Psoas muscle (tissue), 8 donors: ENCODE measurements around the gene ADGRG3. TPM values are rescaled to one million over a fixed set of nuclear protein-coding genes. Genes with fewer than 3 reads are reported as not detected.

Experiments
- ATAC-seq, 4 donors: fragments of 200-7000 bp; cut with Tn5 transposase; one replicate each; pipeline ENCODE4 v1.9.1; 2020; ENCODE audit warnings: moderate library complexity in 3 of 4, mild to moderate bottlenecking in 2 of 4
- DNase-seq, 2 donors: peaks; one replicate each; pipeline ENCODE4 v3.0.0-alpha.2; 2020
- H3K27ac ChIP-seq: fragments of 200-600 bp; one replicate; pipeline ENCODE4 v1.8.0; 2022
- H3K27me3 ChIP-seq, 3 donors: fragments of 200-600 bp in 1 of 3; one replicate each; pipeline versions ENCODE4 v1.6.1 to v1.8.0; 2013 to 2022; ENCODE audit warnings: low read length in 2 of 3, mild to moderate bottlenecking in 2 of 3, moderate library complexity in 1 of 3; ENCODE audit not compliant: insufficient read depth in 3 of 3
- H3K36me3 ChIP-seq, 2 donors: fragments of 200-600 bp in 1 of 2; one replicate each; pipeline versions ENCODE4 v1.6.1 to v1.8.0; 2013 to 2022; ENCODE audit warnings: low read depth in 1 of 2, mild to moderate bottlenecking in 1 of 2, moderate library complexity in 1 of 2; ENCODE audit not compliant: insufficient read depth in 1 of 2
- H3K4me1 ChIP-seq: fragments of 200-600 bp; one replicate; pipeline ENCODE4 v1.8.0; 2022
- H3K4me3 ChIP-seq: fragments of 200-600 bp; one replicate; pipeline ENCODE4 v1.8.0; 2022; ENCODE audit warnings: mild to moderate bottlenecking
- H3K9me3 ChIP-seq: fragments of 200-600 bp; one replicate; pipeline ENCODE4 v1.8.0; 2022
- CTCF ChIP-seq: fragments of 200-600 bp; IDR thresholded peaks from one replicate; pipeline ENCODE4 v1.8.0; 2022; ENCODE audit warnings: antibody characterized with exemption
- WGBS, 3 donors: extraction: QIAGEN DNeasy Blood & Tissue Kit; methylation state at CpG; one replicate each; pipeline versions ENCODE4 v1.1.6 to v1.1.7; 2013; 5-methylcytosine and 5-hydroxymethylcytosine counted together
- intact Hi-C, 2 donors: fragments of 100-400 bp; cut with DNase I; formaldehyde crosslinking; loops; one replicate each; pipeline versions ENCODE4 v1.11.0 to v1.14.2; 2022
- polyA plus RNA-seq, 3 donors: library from polyadenylated mRNA; stranded (reverse); fragments of 200-250 nt; gene quantifications; one replicate each; pipeline ENCODE4 v1.2.3, GENCODE V29; 2013
- total RNA-seq, 4 donors: library from RNA; stranded (reverse); fragmentation: NEBNext Ultra II Directional in 2 of 4; extraction: Animal tissue kit (Norgen Biotek cat#: 25700) in 2 of 4; gene quantifications; one replicate each; pipeline versions ENCODE4 v1.2.1 to v1.2.4, GENCODE V29; 2021 to 2023
- donor health status: healthy with polysubstance abuse.
- donor health status: DM: no; HTN: no; CAD: no; lungs with moderate emphysema.
- donor health status: Bipolar disorder and iron deficiency.
- donor health status: healthy.
- donor health status: DM: yes; HTN: yes; CAD: no.
- donor health status: DM: no; HTN: no; CAD: no.
- donor health status: DM: no; HTN: no; CAD: no.
- donor health status: DM: yes; HTN: yes; CAD: no.

ADGRG3 gene
- total and polyA plus RNA-seq, 7 donors: 0.16 to 0.57 (median 0.31) TPM

- Histone ChIP-seq H3K27me3 (peaks cover 0 to 14% (median 10%) of the 10 kb centered on the region in 3 donors), H3K36me3 (no peaks in the 10 kb centered on the region), H3K4me1 (peaks cover 6% of the 10 kb centered on the region), H3K9me3 (no peaks in the 10 kb centered on the region), H3K4me3 (no peak overlapping the region), H3K27ac (no peak overlapping the region)
- WGBS, 3 donors: 42 to 50% (median 42%) methylated on average over 17 of the region's 17 CpGs
- no peak for TF ChIP-seq CTCF
- ATAC-seq (peak in 3 of 4 donors; percentile 29 to 58 (median 43)), DNase-seq (peak in 1 of 2 donors; percentile 49)
- intact Hi-C loops: no loop called here
Measured at GRCh38 chr16:57624806-57625500, 43.2 kb upstream of the ADGRG3 start.

GRCh38 chr16:57626420-57627170 lies 41.5 kb upstream of the ADGRG3 start:
- Histone ChIP-seq H3K36me3 (no peaks in the 10 kb centered on the region), H3K4me3 (no peak overlapping the region), H3K4me1 (peaks cover 6% of the 10 kb centered on the region), H3K27me3 (peaks cover 0 to 14% (median 10%) of the 10 kb centered on the region in 3 donors), H3K9me3 (no peaks in the 10 kb centered on the region), H3K27ac (no peak overlapping the region)
- ATAC-seq (no peak), DNase-seq (peak in 1 of 2 donors; percentile 32)
- WGBS, 3 donors: 77 to 81% (median 80%) methylated on average over 9 to 10 of the region's 10 CpGs
- intact Hi-C loops: no loop called here
- TF ChIP-seq CTCF: no peak

- Histone ChIP-seq H3K27ac (peak overlapping the region; percentile 34), H3K9me3 (no peaks in the 10 kb centered on the region), H3K4me3 (no peak overlapping the region), H3K36me3 (no peaks in the 10 kb centered on the region), H3K4me1 (peaks cover 6% of the 10 kb centered on the region), H3K27me3 (peaks cover 0 to 14% (median 10%) of the 10 kb centered on the region in 3 donors)
- intact Hi-C loops: no loop called here
- WGBS, 3 donors: 59 to 66% (median 60%) methylated on average over 15 of the region's 15 CpGs
- no peak for TF ChIP-seq CTCF
- ATAC-seq (peak in 1 of 4 donors; percentile 23), DNase-seq (peak in 1 of 2 donors; percentile 34)
Measured at GRCh38 chr16:57627184-57627871, 40.8 kb upstream of the ADGRG3 start.

GRCh38 chr16:57628008-57628781 lies 39.9 kb upstream of the ADGRG3 start, which contains the start of gene ADGRG1:
Gene ADGRG1 (plus strand): TSS chr16:57628630. CDS start chr16:57650288, 21,658 bp downstream.
- intact Hi-C loops: no loop called here
- no peak for TF ChIP-seq CTCF
- ATAC-seq (peak; percentile 71 to 82 (median 77)), DNase-seq (peak; percentile 73 to 83)
- Histone ChIP-seq H3K4me1 (peaks cover 6% of the 10 kb centered on the region), H3K9me3 (no peaks in the 10 kb centered on the region), H3K4me3 (peak within 1 kb of the TSS; percentile 59), H3K27ac (peak within 1 kb of the TSS; percentile 34), H3K27me3 (peaks cover 0 to 14% (median 10%) of the 10 kb centered on the region in 3 donors), H3K36me3 (no peaks in the 10 kb centered on the region)
- WGBS, 3 donors: 6 to 11% (median 8%) methylated on average over 30 to 32 of the region's 32 CpGs
